Stimulated activated CD8-positive, alpha-beta memory T cell treated with anti-CD3 and anti-CD28 coated beads, Interleukin-4, amount 100 ng/mL, for 1 hour (primary cell): ENCODE data around the gene LRRC8C.
"Not testable (repeated sequence)": the region's sequence is repeated elsewhere in the genome, so short reads cannot be mapped to it uniquely, and the experiment has no call there.

ENCODE experiments used
- DNase-seq, 2 donors: peaks; one replicate each; pipeline ENCODE4 v3.0.0-alpha.2; 2020; ENCODE audit warnings: low read depth in 2 of 2, low spot score in 1 of 2

Gene LRRC8C

GRCh38 chr1:89702520-89703045 lies 69.7 kb downstream of the LRRC8C start:
- no peak for DNase-seq

GRCh38 chr1:89703469-89703868 lies 70.5 kb downstream of the LRRC8C start:
- no peak for DNase-seq

GRCh38 chr1:89704014-89704413 lies 71.1 kb downstream of the LRRC8C start:
- DNase-seq = no peak

GRCh38 chr1:89704885-89705284 lies 72.0 kb downstream of the LRRC8C start:
- not testable (repeated sequence) for DNase-seq

GRCh38 chr1:89705901-89706699 lies 73.2 kb downstream of the LRRC8C start:
- DNase-seq = no peak

GRCh38 chr1:89706700-89707012 lies 73.7 kb downstream of the LRRC8C start:
- no peak for DNase-seq

GRCh38 chr1:89708751-89709375 lies 75.9 kb downstream of the LRRC8C start:
- no peak for DNase-seq

GRCh38 chr1:89710498-89711139 lies 77.7 kb downstream of the LRRC8C start:
- no peak for DNase-seq

GRCh38 chr1:89711140-89711778 lies 78.3 kb downstream of the LRRC8C start:
- no peak for DNase-seq

GRCh38 chr1:89712420-89712819 lies 79.5 kb downstream of the LRRC8C start:
- no peak for DNase-seq

GRCh38 chr1:89715677-89716076 lies 82.8 kb downstream of the LRRC8C start:
- DNase-seq = no peak

GRCh38 chr1:89719502-89720306 lies 86.8 kb downstream of the LRRC8C start:
- DNase-seq = no peak

GRCh38 chr1:89720839-89721238 lies 87.9 kb downstream of the LRRC8C start:
- no peak for DNase-seq

- no peak for DNase-seq
Measured at GRCh38 chr1:89721351-89721750, 88.4 kb downstream of the LRRC8C start.

- no peak for DNase-seq
Measured at GRCh38 chr1:89723144-89723543, 90.2 kb downstream of the LRRC8C start.

- no peak for DNase-seq
Measured at GRCh38 chr1:89723863-89724262, 90.9 kb downstream of the LRRC8C start.

- DNase-seq = no peak
Measured at GRCh38 chr1:89724369-89725010, 91.6 kb downstream of the LRRC8C start.

- DNase-seq = no peak
Measured at GRCh38 chr1:89725011-89725370, 92.1 kb downstream of the LRRC8C start.

GRCh38 chr1:89725631-89726030 lies 92.7 kb downstream of the LRRC8C start:
- no peak for DNase-seq

- no peak for DNase-seq
Measured at GRCh38 chr1:89727517-89728312, 94.8 kb downstream of the LRRC8C start.
